ENCODE results near the gene NOTCH2.
"Not testable (repeated sequence)": the region's sequence is repeated elsewhere in the genome, so short reads cannot be mapped to it uniquely, and the experiment has no call there.

DNA sequence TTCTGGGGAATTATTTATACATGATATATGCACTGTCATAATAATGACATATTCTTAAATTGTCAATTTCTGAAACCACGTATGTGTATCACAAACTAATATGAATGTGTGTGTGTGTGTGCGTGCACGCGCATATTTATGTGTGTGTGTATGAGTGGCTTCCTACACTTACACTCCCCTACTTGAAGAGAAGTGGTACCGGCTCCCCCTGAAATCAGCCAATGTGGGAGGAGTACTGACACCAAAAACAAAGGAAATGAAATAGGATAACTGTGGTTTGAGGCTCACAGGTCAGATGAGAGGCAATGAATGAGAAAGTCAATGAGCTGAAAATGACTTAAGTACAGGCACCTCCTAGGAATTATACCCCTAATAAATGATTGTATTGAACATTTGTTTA, 42.8 kb upstream of the NOTCH2 start:
- TF ChIP-seq, protein P1, sequence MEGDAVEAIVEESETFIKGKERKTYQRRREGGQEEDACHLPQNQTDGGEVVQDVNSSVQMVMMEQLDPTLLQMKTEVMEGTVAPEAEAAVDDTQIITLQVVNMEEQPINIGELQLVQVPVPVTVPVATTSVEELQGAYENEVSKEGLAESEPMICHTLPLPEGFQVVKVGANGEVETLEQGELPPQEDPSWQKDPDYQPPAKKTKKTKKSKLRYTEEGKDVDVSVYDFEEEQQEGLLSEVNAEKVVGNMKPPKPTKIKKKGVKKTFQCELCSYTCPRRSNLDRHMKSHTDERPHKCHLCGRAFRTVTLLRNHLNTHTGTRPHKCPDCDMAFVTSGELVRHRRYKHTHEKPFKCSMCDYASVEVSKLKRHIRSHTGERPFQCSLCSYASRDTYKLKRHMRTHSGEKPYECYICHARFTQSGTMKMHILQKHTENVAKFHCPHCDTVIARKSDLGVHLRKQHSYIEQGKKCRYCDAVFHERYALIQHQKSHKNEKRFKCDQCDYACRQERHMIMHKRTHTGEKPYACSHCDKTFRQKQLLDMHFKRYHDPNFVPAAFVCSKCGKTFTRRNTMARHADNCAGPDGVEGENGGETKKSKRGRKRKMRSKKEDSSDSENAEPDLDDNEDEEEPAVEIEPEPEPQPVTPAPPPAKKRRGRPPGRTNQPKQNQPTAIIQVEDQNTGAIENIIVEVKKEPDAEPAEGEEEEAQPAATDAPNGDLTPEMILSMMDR (conservative IDR thresholded peaks at IDR 0.05): not testable (repeated sequence)
- TF ChIP-seq EZH2 (IDR thresholded peaks at IDR 0.05; ENCODE audit: low read depth): not testable (repeated sequence)

Measured in PC-9 (cell line).